Keratinocyte (primary cell): ENCODE data around the gene PHLPP1. TPM values are rescaled to one million over a fixed set of nuclear protein-coding genes. Genes with fewer than 3 reads are reported as not detected.

Experiments
- DNase-seq: peaks from one replicate; pipeline ENCODE4 v3.0.0-alpha.2; 2011; ENCODE audit warnings: low read depth, missing footprints, low spot score
- FAIRE-seq: peaks from 2 replicates; lab custom pipeline; 2011; peaks lifted over from hg19 to GRCh38; lab: Jason Lieb, UNC
- H2AFZ ChIP-seq: 2 replicates; pipeline ENCODE4 v1.6.0; 2012; ENCODE audit warnings: low read length, control low read depth, inconsistent platforms; ENCODE audit not compliant: control insufficient read depth
- H3K27ac ChIP-seq: 2 replicates; pipeline ENCODE4 v1.5.1; 2011; ENCODE audit warnings: low read length; ENCODE audit not compliant: control insufficient read depth, insufficient read depth
- H3K27me3 ChIP-seq: 3 replicates; pipeline ENCODE4 v1.6.0; 2011; ENCODE audit warnings: low read length; ENCODE audit not compliant: control insufficient read depth, insufficient read depth; ENCODE audit errors: extremely low read depth
- H3K36me3 ChIP-seq, 2 experiments: 2 replicates in 1 of 2; 3 replicates in 1 of 2; pipeline ENCODE4 v1.5.1; 2011; ENCODE audit warnings: low read length in 2 of 2, mild to moderate bottlenecking in 1 of 2; ENCODE audit not compliant: control insufficient read depth in 2 of 2, insufficient read depth in 2 of 2; ENCODE audit errors: extremely low read depth in 1 of 2
- H3K4me1 ChIP-seq: 3 replicates; pipeline ENCODE4 v1.5.1; 2011; ENCODE audit warnings: low read length; ENCODE audit not compliant: control insufficient read depth, insufficient read depth; ENCODE audit errors: extremely low read depth
- H3K4me2 ChIP-seq: 3 replicates; pipeline ENCODE4 v1.6.0; 2011; ENCODE audit warnings: low read depth, low read length; ENCODE audit not compliant: control insufficient read depth, insufficient read depth; ENCODE audit errors: extremely low read depth
- H3K4me3 ChIP-seq, 3 experiments: fragments of 200-600 bp in 1 of 3; sonication (generic) in 1 of 3; 2 replicates in 2 of 3; 3 replicates in 1 of 3; pipeline ENCODE4 v1.5.1; 2011 to 2016; ENCODE audit warnings: low read length in 3 of 3, mild to moderate bottlenecking in 3 of 3, control low read depth in 2 of 3, inconsistent platforms in 1 of 3, low read depth in 1 of 3, mixed read lengths in 1 of 3, mixed run types in 1 of 3, moderate library complexity in 1 of 3; ENCODE audit not compliant: control insufficient read depth in 2 of 3, insufficient read depth in 2 of 3; ENCODE audit errors: extremely low read depth in 1 of 3
- H3K79me2 ChIP-seq: 2 replicates; pipeline ENCODE4 v1.6.0; 2012; ENCODE audit warnings: low read length; ENCODE audit not compliant: control insufficient read depth, insufficient read depth
- H3K9ac ChIP-seq: 3 replicates; pipeline ENCODE4 v1.6.0; 2011; ENCODE audit warnings: low read length; ENCODE audit not compliant: control insufficient read depth, insufficient read depth; ENCODE audit errors: extremely low read depth
- H3K9me1 ChIP-seq: 3 replicates; pipeline ENCODE4 v1.6.0; 2011; ENCODE audit warnings: low read length; ENCODE audit not compliant: control insufficient read depth, insufficient read depth; ENCODE audit errors: extremely low read depth
- H3K9me3 ChIP-seq: 2 replicates; pipeline ENCODE4 v1.5.1; 2012; ENCODE audit warnings: low read depth, low read length; ENCODE audit not compliant: control insufficient read depth
- H4K20me1 ChIP-seq: 3 replicates; pipeline ENCODE4 v1.6.0; 2011; ENCODE audit warnings: low read length; ENCODE audit not compliant: control insufficient read depth, insufficient read depth; ENCODE audit errors: extremely low read depth
- CTCF ChIP-seq, 3 experiments: IDR thresholded peaks in 1 of 3; conservative IDR thresholded peaks in 1 of 3; optimal IDR thresholded peaks in 1 of 3; 2 replicates in 2 of 3; 3 replicates in 1 of 3; pipeline versions ENCODE3 to v1.5.1; 2011; ENCODE audit warnings: low read length in 3 of 3, mild to moderate bottlenecking in 3 of 3, moderate library complexity in 2 of 3, control low read depth in 1 of 3, inconsistent platforms in 1 of 3; ENCODE audit not compliant: insufficient read depth in 2 of 3; ENCODE audit errors: extremely low read depth in 1 of 3
- EZH2 ChIP-seq: IDR thresholded peaks from one replicate; pipeline ENCODE4 v1.6.1; 2012; ENCODE audit warnings: inconsistent platforms, mild to moderate bottlenecking, low read length, moderate library complexity
- dilution Hi-C: fragments of 300-500 bp; cut with MboI; formaldehyde crosslinking; loops from one replicate; pipeline ENCODE4 v1.7.0; 2020; ENCODE audit warnings: low sequenced_read_pairs; ENCODE audit not compliant: extremely low pct_ligation_motif_present
- polyA plus RNA-seq, 5 experiments: library from polyadenylated mRNA; depleted of rRNA in 3 of 5; stranded (reverse) in 3 of 5; stranded (forward) in 1 of 5; unstranded in 1 of 5; fragments of >200 nt; gene quantifications; 1 replicate in 1 of 5; 2 replicates in 3 of 5; 3 replicates in 1 of 5; pipeline versions ENCODE4 v1.2.1 to v1.2.3, GENCODE V29; 2011 to 2012; ENCODE audit warnings: missing spikeins in 2 of 5, low read depth in 1 of 5, low replicate concordance in 1 of 5

Gene PHLPP1
- polyA plus RNA-seq, 1 donor (not counting 4 experiments of a cell fraction or from before 2014, with no cell fraction given), result 8.4 TPM

DNA sequence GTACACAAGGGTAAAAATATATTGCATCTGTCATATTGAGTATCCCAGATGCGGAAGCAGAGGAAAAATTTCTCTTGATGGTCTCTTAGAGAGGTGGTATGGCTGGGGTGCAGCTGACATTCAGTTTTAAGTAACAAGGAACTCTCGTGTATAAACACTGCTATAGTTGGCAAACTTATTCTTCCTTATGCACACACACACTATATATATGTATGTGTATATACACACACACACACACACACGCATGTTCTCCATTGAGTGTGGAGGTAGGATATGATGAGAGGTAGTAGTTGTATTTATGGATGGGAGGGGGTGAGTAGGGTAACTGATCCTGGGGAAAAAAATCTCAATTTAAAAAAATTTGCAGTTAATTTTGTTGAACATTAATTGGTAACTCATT, 10.6 kb downstream of the PHLPP1 start:
- DNase-seq (no peak), FAIRE-seq (no peak)
- Histone ChIP-seq H3K9ac (no peak overlapping the region), H3K9me3 (no peaks in the 10 kb centered on the region), H3K4me3 (no peak overlapping the region), H3K27ac (no peak overlapping the region), H3K4me1 (no peaks in the 10 kb centered on the region), H4K20me1 (no peaks in the 10 kb centered on the region), H3K9me1 (no peaks in the 10 kb centered on the region), H3K36me3 (no peaks in the 10 kb centered on the region), H3K4me2 (no peak overlapping the region), H3K79me2 (peaks cover 28% of the 10 kb centered on the region), H3K27me3 (no peaks in the 10 kb centered on the region), H2AFZ (no peak overlapping the region)
- no peak for TF ChIP-seq CTCF (optimal IDR thresholded peaks at IDR 0.05 in 1 of 3, IDR thresholded peaks at IDR 0.05 in 1 of 3, conservative IDR thresholded peaks at IDR 0.05 in 1 of 3; ENCODE audit: extremely low read depth in 1 of 3, insufficient read depth in 2 of 3, low read length in 3 of 3)
- no peak for TF ChIP-seq EZH2
- dilution Hi-C loops, result no loop called here

- Histone ChIP-seq H4K20me1 (no peaks in the 10 kb centered on the region), H3K4me1 (no peaks in the 10 kb centered on the region), H3K27me3 (no peaks in the 10 kb centered on the region), H3K79me2 (peaks cover 20% of the 10 kb centered on the region), H3K36me3 (no peaks in the 10 kb centered on the region), H3K4me3 (no peak overlapping the region), H3K9ac (no peak overlapping the region), H2AFZ (no peak overlapping the region), H3K4me2 (no peak overlapping the region), H3K9me3 (no peaks in the 10 kb centered on the region), H3K9me1 (no peaks in the 10 kb centered on the region), H3K27ac (no peak overlapping the region)
- DNase-seq, result no peak
- TF ChIP-seq EZH2, result no peak
- no peak for TF ChIP-seq CTCF (optimal IDR thresholded peaks at IDR 0.05 in 1 of 3, IDR thresholded peaks at IDR 0.05 in 1 of 3, conservative IDR thresholded peaks at IDR 0.05 in 1 of 3; ENCODE audit: extremely low read depth in 1 of 3, insufficient read depth in 2 of 3, low read length in 3 of 3)
- no peak for FAIRE-seq
- dilution Hi-C loops, result no loop called here
These were observed 12.9 kb downstream of the PHLPP1 start for GRCh38 chr18:62728254-62728653.
